SK-N-MC (cell line): ENCODE results near the gene HADHB.

Source experiments
- EZH2 ChIP-seq: fragments of 200-600 bp; sonication (generic); IDR thresholded peaks from one replicate; pipeline ENCODE4 v1.6.1; 2017; ENCODE audit warnings: antibody characterized with exemption
- FOXP2 ChIP-seq: optimal IDR thresholded peaks from 2 replicates; pipeline ENCODE3; 2011; ENCODE audit warnings: mild to moderate bottlenecking, moderate library complexity; ENCODE audit not compliant: insufficient read depth; ENCODE audit errors: extremely low read length, control extremely low read depth
- POLR2AphosphoS5 ChIP-seq: IDR thresholded peaks from 2 replicates; pipeline ENCODE4 v1.6.1; 2012; ENCODE audit warnings: mild to moderate bottlenecking, low read depth, low read length, borderline replicate concordance

DNA sequence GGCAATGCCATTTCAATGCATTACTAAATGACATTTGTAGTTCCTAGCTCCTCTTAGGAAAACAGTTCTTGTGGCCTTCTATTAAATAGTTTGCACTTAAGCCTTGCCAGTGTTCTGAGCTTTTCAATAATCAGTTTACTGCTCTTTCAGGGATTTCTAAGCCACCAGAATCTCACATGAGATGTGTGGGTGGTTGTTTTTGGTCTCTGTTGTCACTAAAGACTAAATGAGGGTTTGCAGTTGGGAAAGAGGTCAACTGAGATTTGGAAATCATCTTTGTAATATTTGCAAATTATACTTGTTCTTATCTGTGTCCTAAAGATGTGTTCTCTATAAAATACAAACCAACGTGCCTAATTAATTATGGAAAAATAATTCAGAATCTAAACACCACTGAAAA lies 45.3 kb downstream of the HADHB start:
- TF ChIP-seq POLR2AphosphoS5 (no peak), EZH2 (no peak), FOXP2 (no peak)
